ENCODE results near the gene CYLD.

Gene CYLD

DNA sequence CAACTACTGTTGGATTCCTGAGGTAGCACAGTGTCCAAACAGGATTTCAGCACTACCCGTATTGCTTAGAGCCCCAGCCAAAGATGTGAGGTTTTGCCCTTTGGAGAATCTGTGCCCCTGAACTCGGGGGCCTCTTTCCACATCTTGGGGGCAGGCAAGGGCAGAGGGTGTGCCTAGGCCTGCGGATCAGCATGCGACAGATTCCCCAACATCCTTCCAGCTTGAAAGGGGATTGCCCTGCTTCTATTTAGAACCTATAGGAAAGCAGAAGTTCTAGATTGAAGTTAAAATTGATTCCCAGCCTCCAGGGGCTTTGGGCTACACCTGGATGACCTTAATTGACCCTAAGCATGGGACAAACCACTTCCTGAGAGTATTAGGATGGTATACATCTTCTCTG is 28.9 kb upstream of the CYLD start:
- FAIRE-seq (peak; percentile 27), DNase-seq (ENCODE audit: insufficient read length) (no peak)
- TF ChIP-seq POLR2AphosphoS5 (IDR thresholded peaks at IDR 0.05; ENCODE audit: low read depth, low read length) (no peak), POLR2A (IDR thresholded peaks at IDR 0.05; ENCODE audit: low read depth, low read length) (no peak), TAF1 (IDR thresholded peaks at IDR 0.05; ENCODE audit: borderline replicate concordance, low read depth, low read length) (no peak)

DNA sequence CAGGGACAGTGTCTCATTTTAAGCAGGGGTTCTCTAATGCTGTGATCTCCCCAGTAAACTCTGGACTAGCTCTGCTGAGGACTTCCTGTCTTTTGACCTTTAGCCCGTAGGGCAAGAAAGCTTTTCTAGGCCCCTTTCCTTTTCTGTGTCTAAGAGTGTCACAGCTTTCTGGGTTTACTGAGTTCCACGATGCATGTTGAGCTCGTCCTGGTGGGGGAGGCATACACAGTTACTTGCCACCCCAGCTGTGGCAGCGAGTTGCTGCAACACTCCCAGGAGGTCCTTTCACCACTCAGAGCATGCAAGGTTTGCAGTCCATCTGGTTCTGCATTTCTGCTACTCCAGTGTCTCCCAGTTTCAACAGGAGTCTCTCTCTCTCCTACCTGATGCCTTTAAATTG is 24.8 kb upstream of the CYLD start:
- TF ChIP-seq POLR2AphosphoS5 (IDR thresholded peaks at IDR 0.05; ENCODE audit: low read depth, low read length) (no peak), TAF1 (IDR thresholded peaks at IDR 0.05; ENCODE audit: borderline replicate concordance, low read depth, low read length) (no peak), POLR2A (IDR thresholded peaks at IDR 0.05; ENCODE audit: low read depth, low read length) (no peak)
- FAIRE-seq, result no peak
- no peak for DNase-seq (ENCODE audit: insufficient read length)

DNA sequence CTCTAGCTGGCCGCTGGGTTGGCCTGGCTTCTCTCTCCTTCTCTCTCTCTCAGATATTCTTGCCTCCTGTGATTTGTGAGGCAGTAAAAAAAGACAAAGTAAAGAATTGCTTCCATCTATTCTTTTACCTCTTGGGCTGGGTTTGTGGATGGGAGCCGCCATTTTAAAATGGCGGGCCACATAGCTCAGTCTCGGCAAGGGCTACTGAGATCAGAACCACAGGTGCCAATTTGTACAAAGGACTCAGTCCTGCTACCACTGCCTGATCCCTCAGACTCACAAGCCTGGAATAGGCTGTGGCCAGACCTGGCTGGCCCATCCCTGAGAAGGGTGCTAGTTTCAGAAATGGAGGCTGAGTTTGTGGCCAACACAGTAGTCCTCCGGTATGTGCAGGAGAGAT is 24.4 kb upstream of the CYLD start:
- TF ChIP-seq POLR2A (IDR thresholded peaks at IDR 0.05; ENCODE audit: low read depth, low read length) (no peak), TAF1 (IDR thresholded peaks at IDR 0.05; ENCODE audit: borderline replicate concordance, low read depth, low read length) (no peak), POLR2AphosphoS5 (IDR thresholded peaks at IDR 0.05; ENCODE audit: low read depth, low read length) (no peak)
- FAIRE-seq (no peak), DNase-seq (ENCODE audit: insufficient read length) (no peak)

DNA sequence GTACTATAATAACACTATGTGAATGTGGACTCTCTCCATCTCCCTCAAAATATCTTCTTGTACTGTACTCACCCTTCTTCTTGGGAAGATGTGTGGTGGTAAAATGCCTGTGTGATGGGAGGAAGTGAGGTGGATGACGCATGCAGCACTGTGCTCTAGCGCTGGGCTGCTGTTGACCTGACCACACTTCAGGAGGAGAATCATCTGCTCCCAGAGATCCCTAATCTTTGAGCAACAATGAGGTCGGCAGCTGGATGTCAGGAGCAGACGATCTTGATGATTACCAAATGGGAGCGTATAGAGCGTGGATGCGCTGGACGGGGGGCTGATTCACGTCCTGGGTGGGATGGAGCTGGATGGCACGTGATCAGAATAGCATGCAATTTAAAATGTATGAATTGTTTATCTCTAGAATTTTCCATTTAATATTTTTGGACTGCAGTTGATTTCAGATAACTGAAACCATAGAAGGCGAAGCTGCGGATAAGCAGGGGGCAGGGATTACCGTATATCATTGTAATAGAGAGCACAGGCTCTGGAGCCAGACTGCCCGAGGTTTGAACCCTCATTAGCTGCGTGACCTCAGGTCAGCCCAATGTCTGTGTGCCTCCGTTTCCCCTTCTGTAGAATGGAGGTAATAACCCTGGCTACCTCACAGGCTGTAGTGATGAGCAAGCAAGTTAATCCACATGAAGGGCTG is 23.7 kb upstream of the CYLD start:
- TF ChIP-seq POLR2A (IDR thresholded peaks at IDR 0.05; ENCODE audit: low read depth, low read length) (no peak), TAF1 (IDR thresholded peaks at IDR 0.05; ENCODE audit: borderline replicate concordance, low read depth, low read length) (no peak), POLR2AphosphoS5 (IDR thresholded peaks at IDR 0.05; ENCODE audit: low read depth, low read length) (no peak)
- DNase-seq (ENCODE audit: insufficient read length), result no peak
- FAIRE-seq, result no peak

DNA sequence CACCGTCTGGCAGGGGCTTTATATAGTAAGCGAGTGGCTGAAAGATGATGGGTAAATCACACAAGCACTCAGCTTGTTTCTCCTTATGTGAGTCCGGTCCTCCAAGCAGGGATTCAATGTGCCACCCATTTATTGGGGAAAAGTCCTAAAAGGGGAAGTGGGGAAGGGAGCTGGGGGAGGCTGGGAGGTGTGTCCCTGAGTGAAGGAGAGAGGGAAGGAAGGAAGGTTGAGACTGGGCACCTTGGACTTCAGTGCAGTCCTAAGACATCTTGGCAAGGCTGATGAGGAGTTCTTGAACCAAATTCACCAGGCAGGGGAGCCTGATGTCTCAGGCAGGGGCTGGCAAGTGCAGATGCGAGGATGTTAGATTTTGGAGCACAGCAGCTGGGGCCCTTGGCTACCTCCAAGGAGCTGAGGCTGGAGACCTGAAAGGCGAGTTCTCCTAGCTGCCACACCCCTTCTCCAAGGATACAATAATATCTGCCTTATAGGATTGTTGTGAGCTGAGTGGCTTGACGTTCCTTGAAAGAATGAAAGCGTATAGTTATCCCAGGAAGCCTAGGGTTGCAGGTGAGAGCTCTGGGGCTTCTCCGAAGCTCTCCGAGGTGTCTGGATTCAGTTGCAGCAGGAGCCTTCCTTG is 23.0 kb upstream of the CYLD start:
- DNase-seq (ENCODE audit: insufficient read length) (no peak), FAIRE-seq (no peak)
- TF ChIP-seq POLR2AphosphoS5 (IDR thresholded peaks at IDR 0.05; ENCODE audit: low read depth, low read length), result no peak
- no peak for TF ChIP-seq POLR2A (IDR thresholded peaks at IDR 0.05; ENCODE audit: low read depth, low read length)

DNA sequence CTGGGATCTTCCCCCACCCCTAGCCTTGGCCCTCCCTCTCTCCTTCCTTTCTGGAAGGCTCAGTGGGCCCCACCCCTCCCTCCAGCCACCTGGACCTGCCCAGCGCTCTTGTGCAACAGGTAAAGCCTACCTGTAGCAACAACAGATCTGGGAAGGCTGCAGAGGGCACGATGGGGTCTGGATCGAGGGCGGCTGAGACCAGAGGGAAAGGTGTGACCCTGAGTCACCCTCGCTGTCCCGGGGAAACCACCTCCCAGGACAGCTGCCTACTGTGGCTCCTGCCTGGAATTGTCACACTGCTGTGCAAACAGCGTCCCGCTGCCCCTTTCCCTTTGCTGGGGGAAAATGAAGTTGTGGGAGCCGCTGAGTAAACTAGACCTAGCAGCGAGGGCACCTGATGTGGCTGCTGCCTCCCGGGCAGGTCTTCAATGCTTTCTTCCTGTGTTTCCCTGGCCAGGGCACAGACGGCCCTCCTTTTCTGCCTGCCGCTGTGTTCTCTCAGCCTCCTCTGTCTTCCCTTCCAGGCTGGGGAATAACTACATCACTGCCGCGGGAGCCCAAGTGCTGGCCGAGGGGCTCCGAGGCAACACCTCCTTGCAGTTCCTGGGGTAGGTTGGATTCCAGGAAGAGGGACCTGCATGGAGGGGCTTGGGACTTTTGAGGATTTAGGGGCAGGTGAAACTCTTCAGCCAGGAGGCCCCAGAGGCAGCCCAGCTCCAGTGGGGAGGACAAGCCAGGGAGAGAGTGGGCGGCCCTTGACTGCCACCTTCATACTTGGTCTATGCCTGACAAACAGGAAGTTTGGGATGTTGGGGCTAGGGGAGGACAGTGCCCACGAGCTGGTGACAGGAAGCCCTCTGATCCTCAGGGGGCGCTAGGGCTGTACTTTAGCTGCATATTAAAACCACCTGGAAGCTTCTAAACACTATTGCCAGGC is 22.2 kb upstream of the CYLD start:
- TF ChIP-seq TAF1 (IDR thresholded peaks at IDR 0.05; ENCODE audit: borderline replicate concordance, low read depth, low read length) (no peak), POLR2AphosphoS5 (IDR thresholded peaks at IDR 0.05; ENCODE audit: low read depth, low read length) (no peak), POLR2A (IDR thresholded peaks at IDR 0.05; ENCODE audit: low read depth, low read length) (no peak)
- DNase-seq (ENCODE audit: insufficient read length) (no peak), FAIRE-seq (no peak)

DNA sequence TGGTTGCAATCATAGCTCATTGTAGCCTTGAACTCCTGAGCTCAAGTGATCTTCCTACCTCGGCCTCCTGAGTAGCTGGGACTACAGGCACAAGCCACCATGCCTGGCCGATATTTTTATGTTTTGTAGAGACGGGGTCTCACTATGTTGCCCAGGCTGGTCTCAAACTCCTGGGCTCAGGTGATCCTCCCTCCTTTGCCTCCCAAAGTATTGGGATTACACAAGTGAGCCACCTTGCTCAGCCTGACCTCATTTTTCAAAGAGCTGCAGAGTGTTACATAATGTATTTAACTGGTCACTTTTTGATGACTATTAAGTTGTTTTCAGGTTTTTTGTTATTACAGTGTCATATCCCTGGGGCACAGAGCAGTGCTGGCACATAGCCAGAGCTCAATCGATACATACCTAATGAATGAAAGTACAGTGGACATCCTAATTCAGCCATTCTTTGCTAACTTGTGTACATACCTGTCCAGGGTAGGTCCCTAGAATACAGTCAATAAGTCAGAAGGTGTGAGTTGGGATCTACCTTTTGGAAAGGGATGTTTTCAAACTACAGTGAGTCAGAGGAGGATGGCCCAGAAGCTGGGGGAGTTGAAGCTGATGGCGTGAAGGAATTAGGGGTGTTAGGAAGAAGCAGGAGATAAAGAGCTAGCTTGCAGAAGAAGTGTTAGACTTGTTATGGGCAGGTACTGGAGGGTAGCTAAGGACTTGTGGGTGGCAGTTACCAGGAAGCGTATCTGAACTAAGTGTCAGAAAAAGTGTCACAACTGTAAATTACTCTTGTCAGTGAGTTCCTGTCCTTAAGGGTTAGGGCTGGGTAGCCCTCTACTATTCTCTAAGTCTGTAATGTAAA is 20.1 kb upstream of the CYLD start:
- FAIRE-seq, result peak; percentile 63
- TF ChIP-seq POLR2AphosphoS5 (IDR thresholded peaks at IDR 0.05; ENCODE audit: low read depth, low read length) (no peak), POLR2A (IDR thresholded peaks at IDR 0.05; ENCODE audit: low read depth, low read length) (no peak), TAF1 (IDR thresholded peaks at IDR 0.05; ENCODE audit: borderline replicate concordance, low read depth, low read length) (no peak)
- DNase-seq (ENCODE audit: insufficient read length), result no peak

DNA sequence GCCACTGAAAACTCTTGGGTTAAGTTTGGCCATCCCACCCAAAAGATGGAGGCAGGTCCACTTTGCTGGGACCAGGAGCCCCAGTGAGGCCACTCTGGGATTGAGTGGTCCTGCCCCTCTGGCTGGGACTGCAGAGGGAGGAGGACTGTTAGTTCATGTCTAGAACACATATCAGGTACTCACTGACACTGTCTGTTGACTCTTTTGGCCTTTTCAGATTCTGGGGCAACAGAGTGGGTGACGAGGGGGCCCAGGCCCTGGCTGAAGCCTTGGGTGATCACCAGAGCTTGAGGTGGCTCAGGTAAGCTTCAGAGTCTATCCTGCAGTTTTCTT is 19.5 kb upstream of the CYLD start:
- TF ChIP-seq POLR2AphosphoS5 (IDR thresholded peaks at IDR 0.05; ENCODE audit: low read depth, low read length), result no peak
- TF ChIP-seq POLR2A (IDR thresholded peaks at IDR 0.05; ENCODE audit: low read depth, low read length), result no peak
- no peak for TF ChIP-seq TAF1 (IDR thresholded peaks at IDR 0.05; ENCODE audit: borderline replicate concordance, low read depth, low read length)
- FAIRE-seq, result no peak

DNA sequence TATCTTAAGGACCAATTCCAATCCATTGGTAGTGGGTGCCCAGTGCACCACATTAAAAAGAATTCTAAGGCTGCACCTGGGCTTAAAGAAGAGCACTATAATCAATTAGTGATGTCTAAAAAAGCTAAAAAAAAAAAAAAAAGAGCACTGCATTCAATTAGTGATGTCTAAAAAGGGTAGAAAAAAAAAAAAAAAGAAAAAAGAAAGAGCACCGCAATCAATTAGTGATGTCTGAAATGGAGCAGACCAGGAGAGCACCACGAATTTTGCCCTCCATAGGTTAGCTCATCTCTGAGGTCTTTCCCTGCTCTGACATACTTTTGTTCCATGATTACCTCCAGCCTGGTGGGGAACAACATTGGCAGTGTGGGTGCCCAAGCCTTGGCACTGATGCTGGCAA is 18.9 kb upstream of the CYLD start:
- TF ChIP-seq POLR2AphosphoS5 (IDR thresholded peaks at IDR 0.05; ENCODE audit: low read depth, low read length) (no peak), POLR2A (IDR thresholded peaks at IDR 0.05; ENCODE audit: low read depth, low read length) (no peak), TAF1 (IDR thresholded peaks at IDR 0.05; ENCODE audit: borderline replicate concordance, low read depth, low read length) (no peak)
- FAIRE-seq (no peak), DNase-seq (ENCODE audit: insufficient read length) (no peak)

More for the DNA sequence above, 19.5 kb upstream of the CYLD start:
- DNase-seq (ENCODE audit: insufficient read length), result no peak

DNA sequence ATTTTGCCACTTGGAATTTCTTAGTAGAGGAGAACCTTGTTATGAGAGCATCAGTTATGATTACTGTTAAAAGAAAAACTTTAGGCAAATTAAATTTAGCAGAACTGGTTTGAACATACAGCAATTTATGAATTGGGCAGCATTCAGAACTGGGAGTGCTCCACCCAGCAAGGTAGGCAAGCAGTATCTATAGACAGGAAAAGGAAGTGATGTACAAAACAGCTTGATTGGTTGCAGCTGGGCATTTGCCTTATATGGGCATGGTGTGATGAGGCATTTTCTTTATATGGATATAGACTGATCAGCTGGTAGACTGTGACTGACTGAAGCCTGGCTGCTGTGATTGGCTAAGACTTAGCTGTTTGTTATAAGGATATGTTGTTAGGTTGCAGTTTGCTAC is 17.6 kb upstream of the CYLD start:
- DNase-seq (ENCODE audit: insufficient read length), result no peak
- FAIRE-seq, result no peak
- TF ChIP-seq POLR2AphosphoS5 (IDR thresholded peaks at IDR 0.05; ENCODE audit: low read depth, low read length), result no peak
- TF ChIP-seq POLR2A (IDR thresholded peaks at IDR 0.05; ENCODE audit: low read depth, low read length), result no peak
- no peak for TF ChIP-seq TAF1 (IDR thresholded peaks at IDR 0.05; ENCODE audit: borderline replicate concordance, low read depth, low read length)
